GM06990 (cell line): ENCODE measurements around the gene CBX5.
"Not testable (repeated sequence)": the region's sequence is repeated elsewhere in the genome, so short reads cannot be mapped to it uniquely, and the experiment has no call there.

Experiments used
- DNase-seq: peaks from one replicate; pipeline ENCODE4 v3.0.0-alpha.2; 2011; ENCODE audit not compliant: insufficient read length; ENCODE audit errors: extremely low read depth
- H3K27me3 ChIP-seq: replicated peaks from 2 replicates; pipeline ENCODE4 v1.6.0; 2011; ENCODE audit warnings: low read length; ENCODE audit not compliant: control insufficient read depth, insufficient read depth
- H3K36me3 ChIP-seq: 2 replicates; pipeline ENCODE4 v1.5.1; 2011; ENCODE audit warnings: low read length; ENCODE audit not compliant: control insufficient read depth, insufficient read depth
- H3K4me3 ChIP-seq: replicated peaks from 2 replicates; pipeline ENCODE4 v1.5.1; 2011; ENCODE audit warnings: low read depth, mild to moderate bottlenecking, control low read depth, low read length
- CTCF ChIP-seq: IDR thresholded peaks from 2 replicates; pipeline ENCODE4 v1.5.1; 2011; ENCODE audit warnings: low read length, control low read depth, mild to moderate bottlenecking, inconsistent platforms; ENCODE audit not compliant: insufficient read depth, poor library complexity, severe bottlenecking

CBX5 gene

GRCh38 chr12:54187075-54187474 lies 92.8 kb downstream of the CBX5 start:
- DNase-seq: no peak
- no peak for TF ChIP-seq CTCF
- H3K4me3 ChIP-seq: no peak overlapping the region

GRCh38 chr12:54185919-54186318 lies 94.0 kb downstream of the CBX5 start:
- no peak for DNase-seq
- no peak for TF ChIP-seq CTCF
- Histone ChIP-seq H3K27me3 (no peaks in the 10 kb centered on the region), H3K4me3 (no peak overlapping the region), H3K36me3 (peaks cover 16% of the 10 kb centered on the region)

More at GRCh38 chr12:54187075-54187474, 92.8 kb downstream of the CBX5 start:
- H3K27me3 ChIP-seq: no peaks in the 10 kb centered on the region
- H3K36me3 ChIP-seq: peaks cover 10% of the 10 kb centered on the region

GRCh38 chr12:54185297-54185696 lies 94.6 kb downstream of the CBX5 start:
- not testable (repeated sequence) for DNase-seq, H3K4me3 ChIP-seq

DNA sequence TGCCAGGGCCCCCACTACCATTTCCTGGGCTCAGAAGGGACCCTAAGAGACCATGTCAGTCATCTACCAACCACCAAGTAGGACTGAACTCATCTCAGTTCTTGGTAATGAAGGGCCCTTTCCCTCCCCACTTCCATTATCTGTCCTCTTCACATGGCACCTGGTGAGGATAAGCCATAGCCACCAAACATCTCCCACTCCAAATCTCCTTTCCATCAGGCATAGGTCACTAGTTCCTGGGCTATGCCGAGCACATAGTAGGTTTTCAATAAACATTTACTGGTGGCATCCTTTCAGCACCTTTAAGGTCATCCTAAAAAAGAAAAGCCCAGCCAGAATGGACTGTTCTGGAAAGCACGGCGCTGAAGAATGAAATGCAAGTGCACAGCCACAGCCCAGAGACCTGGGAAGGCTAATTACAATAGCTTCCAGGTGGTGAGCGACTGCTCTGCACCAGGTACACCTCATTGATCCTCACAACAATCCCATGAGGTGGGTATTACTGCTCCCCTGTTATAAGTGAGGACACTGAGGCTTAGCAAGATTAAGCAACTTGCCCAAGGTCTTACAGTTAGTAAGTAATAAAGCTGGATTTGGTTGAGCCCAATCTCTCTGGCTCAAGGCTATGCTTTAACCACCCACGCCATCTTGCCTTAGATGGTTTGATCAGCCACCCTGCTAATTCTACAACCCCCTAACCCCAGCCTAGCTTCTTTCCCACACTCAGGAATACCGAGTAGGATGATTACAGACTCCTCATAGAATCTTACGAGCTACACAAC lies 95.7 kb downstream of the CBX5 start:
- no peak overlapping the region for H3K4me3 ChIP-seq
- DNase-seq: no peak
- no peak for TF ChIP-seq CTCF
- H3K27me3 ChIP-seq: no peaks in the 10 kb centered on the region
- H3K36me3 ChIP-seq: peaks cover 16% of the 10 kb centered on the region

More at GRCh38 chr12:54185297-54185696, 94.6 kb downstream of the CBX5 start:
- not testable (repeated sequence) for H3K27me3 ChIP-seq
- H3K36me3 ChIP-seq: peaks cover 16% of the 10 kb centered on the region

GRCh38 chr12:54182981-54183380 lies 96.9 kb downstream of the CBX5 start:
- Histone ChIP-seq H3K27me3 (no peaks in the 10 kb centered on the region), H3K36me3 (peaks cover 16% of the 10 kb centered on the region), H3K4me3 (no peak overlapping the region)
- no peak for DNase-seq
- TF ChIP-seq CTCF: no peak

DNA sequence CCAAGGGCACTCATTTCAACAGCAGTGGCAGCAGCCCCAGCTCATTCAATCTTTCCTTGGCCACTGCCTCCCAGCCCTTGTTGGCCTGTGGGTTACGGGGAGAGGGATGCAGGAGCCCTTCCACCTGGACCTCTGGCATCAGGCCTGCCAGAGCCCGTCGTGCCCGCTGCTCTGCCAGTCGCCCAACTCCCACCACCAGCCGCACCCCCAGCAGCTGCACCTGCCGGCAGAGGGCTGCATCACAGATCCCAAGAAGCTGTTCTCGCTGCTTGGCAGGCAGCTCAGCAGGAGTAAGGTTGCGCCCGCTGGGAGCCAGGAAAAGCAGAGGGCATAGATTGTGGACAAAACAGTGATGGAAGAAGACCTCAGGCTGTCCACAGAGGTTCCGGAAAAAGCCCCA lies 97.8 kb downstream of the CBX5 start:
- no peak for DNase-seq
- Histone ChIP-seq H3K36me3 (peaks cover 16% of the 10 kb centered on the region), H3K27me3 (no peaks in the 10 kb centered on the region), H3K4me3 (no peak overlapping the region)
- TF ChIP-seq CTCF: no peak
